SK-N-SH (cell line): ENCODE measurements around the gene COL2A1.

ENCODE experiments used
- CHD2 ChIP-seq: fragments of 150-350 bp; IDR thresholded peaks from 2 replicates; pipeline ENCODE4 v1.6.1; 2018; ENCODE audit warnings: low read length; ENCODE audit not compliant: partially characterized antibody
- RCOR1 ChIP-seq: fragments of 150-350 bp; IDR thresholded peaks from 2 replicates; pipeline ENCODE4 v1.6.1; 2017; ENCODE audit warnings: antibody characterized with exemption, low read length

- TF ChIP-seq RCOR1 (no peak), CHD2 (no peak)
Measured at GRCh38 chr12:48034835-48035805, 30.8 kb upstream of the COL2A1 start.
